ENCODE data around the gene SEMA3D.

The SEMA3D gene

GRCh38 chr7:84985073-84985784 is 201.6 kb downstream of the SEMA3D start:
- no peak for DNase-seq (ENCODE audit: low spot score)

- DNase-seq (ENCODE audit: low spot score), result no peak
Observed at GRCh38 chr7:84982199-84982598, 204.7 kb downstream of the SEMA3D start.

GRCh38 chr7:84981055-84981976 is 205.5 kb downstream of the SEMA3D start:
- DNase-seq (ENCODE audit: low spot score), result no peak

- DNase-seq (ENCODE audit: low spot score), result no peak
Observed at GRCh38 chr7:84975586-84976185, 211.2 kb downstream of the SEMA3D start.

- no peak for DNase-seq (ENCODE audit: low spot score)
Observed at GRCh38 chr7:84971360-84971759, 215.5 kb downstream of the SEMA3D start.

- no peak for DNase-seq (ENCODE audit: low spot score)
Observed at GRCh38 chr7:84970670-84971069, 216.2 kb downstream of the SEMA3D start.

- no peak for DNase-seq (ENCODE audit: low spot score)
Observed at GRCh38 chr7:84953234-84953633, 233.6 kb downstream of the SEMA3D start.

GRCh38 chr7:84950836-84951235 is 236.0 kb downstream of the SEMA3D start:
- DNase-seq (ENCODE audit: low spot score), result no peak

GRCh38 chr7:84949501-84949900 is 237.4 kb downstream of the SEMA3D start:
- peak; percentile 6 for DNase-seq (ENCODE audit: low spot score)

- DNase-seq (ENCODE audit: low spot score), result no peak
Observed at GRCh38 chr7:84949067-84949466, 237.8 kb downstream of the SEMA3D start.

GRCh38 chr7:84948634-84949033 is 238.2 kb downstream of the SEMA3D start:
- DNase-seq (ENCODE audit: low spot score), result no peak

GRCh38 chr7:84946549-84946948 is 240.3 kb downstream of the SEMA3D start:
- DNase-seq (ENCODE audit: low spot score), result no peak
